GM10847 (cell line): ENCODE measurements around the gene INPP1.

ENCODE experiments used
- POLR2A ChIP-seq: IDR thresholded peaks from 2 replicates; pipeline ENCODE4 v1.6.1; 2011; ENCODE audit not compliant: insufficient read length; ENCODE audit errors: extremely low read depth

INPP1 gene

DNA sequence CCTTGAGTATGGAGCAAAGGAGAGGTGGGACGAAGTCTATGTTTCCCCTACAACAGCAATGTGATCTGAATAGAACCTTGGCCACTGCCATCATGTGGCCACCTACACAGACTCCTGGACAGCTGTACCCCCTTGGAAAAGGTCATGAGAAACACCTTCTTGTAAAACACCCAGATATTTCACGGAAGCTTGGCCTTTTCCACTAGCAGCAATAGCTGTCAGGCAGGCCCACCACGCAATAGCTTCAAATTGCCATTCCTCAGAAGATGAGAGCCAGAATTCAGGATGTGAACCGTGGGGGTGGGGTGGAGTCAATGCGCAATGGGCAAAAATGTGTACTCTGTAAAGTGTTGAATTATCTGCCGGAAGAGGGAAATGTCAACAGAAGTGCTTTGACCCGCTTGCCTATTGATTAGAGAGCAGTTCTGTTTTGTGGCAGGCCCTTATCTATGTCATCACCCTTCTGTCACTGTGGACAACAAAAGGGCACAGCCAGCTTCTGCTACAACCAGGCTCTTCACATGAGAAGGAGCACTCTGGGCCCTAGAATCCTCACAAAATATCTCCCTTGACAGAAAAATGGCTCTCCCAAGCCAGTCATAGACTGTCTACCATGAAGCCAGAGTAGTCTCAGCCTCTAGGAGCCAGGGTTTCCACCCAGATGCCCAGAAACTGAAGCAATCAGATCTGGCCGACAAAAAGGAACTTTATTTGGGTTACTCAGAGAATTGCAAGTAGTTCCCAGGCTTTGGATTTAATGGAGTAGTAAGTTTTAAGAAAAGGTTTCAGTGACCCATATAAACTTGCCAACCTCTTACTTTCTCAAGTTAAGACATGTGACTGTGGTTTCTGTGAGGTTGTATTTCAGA is 9.5 kb downstream of the INPP1 start:
- TF ChIP-seq POLR2A = no peak

DNA sequence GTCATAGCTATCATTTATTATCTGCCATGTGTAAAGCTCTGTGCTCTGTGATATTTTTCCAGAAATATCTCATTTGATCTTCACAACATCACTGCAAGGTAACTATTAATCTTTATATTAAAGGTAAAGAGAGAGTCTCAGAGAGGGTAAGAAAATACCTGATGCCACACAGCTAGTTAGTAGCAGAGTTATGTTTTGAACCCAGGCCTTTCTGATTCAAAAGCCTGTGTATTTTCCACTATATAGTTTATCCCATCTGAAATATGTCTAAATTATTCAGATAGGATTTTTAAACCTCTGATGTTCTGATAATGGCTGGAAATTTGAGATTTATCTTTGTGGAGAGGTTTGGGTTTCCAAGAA is 10.1 kb downstream of the INPP1 start:
- no peak for TF ChIP-seq POLR2A

- TF ChIP-seq POLR2A = no peak
Observed at GRCh38 chr2:190354003-190354690, 10.8 kb downstream of the INPP1 start.

DNA sequence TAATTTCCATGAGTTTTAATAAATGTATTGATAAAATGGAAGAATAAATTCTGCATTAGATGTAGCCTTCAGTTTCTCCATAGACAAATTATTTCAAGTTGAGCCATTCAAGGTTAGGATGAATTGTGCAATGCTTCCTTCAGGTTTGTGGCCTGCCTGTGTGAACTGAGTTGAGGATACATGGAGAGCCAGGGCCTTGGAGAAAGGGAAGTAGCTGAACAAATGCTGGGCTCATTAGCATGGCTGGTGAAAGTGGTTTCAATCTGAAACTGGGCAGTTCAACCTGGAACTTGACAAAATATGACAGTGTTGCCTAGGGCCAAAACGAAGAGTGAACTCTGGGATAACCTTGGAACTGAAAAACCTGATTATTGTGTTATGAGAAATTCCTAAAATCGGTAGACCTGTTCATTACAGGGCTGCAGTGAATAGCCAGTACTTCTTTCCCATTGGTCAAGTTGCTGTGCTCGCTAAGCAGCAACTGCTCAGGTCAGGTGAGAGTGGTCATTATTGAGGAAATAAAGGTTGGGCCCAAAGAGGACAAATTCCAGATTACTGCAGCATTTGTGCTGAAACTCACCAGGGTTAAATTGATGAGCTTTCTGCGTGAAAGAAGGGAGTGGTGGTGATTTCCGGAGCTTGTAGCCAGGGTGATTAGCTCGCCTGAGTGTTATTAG is 12.7 kb downstream of the INPP1 start:
- no peak for TF ChIP-seq POLR2A

- TF ChIP-seq POLR2A = no peak
Observed at GRCh38 chr2:190357600-190357999, 14.2 kb downstream of the INPP1 start.

DNA sequence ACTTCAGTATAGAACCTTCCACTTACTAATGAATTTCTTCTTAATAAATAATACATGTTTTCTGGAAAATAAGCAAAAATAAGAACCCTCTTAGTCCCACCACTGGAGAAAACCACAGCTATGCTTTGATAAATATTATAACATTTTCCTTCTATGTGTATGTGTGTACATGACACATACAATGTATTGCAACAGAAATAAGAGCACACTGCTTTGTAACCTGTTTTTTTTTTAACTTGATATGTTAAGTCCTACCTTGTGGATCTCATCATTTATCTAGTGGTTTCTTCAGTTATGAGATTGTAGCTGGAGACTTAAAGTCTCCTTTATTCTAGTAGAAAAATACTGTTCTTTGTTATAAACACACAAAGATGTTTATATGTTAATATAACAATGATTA is 17.2 kb downstream of the INPP1 start:
- TF ChIP-seq POLR2A = no peak

- TF ChIP-seq POLR2A = no peak
Observed at GRCh38 chr2:190360965-190361364, 17.6 kb downstream of the INPP1 start.

DNA sequence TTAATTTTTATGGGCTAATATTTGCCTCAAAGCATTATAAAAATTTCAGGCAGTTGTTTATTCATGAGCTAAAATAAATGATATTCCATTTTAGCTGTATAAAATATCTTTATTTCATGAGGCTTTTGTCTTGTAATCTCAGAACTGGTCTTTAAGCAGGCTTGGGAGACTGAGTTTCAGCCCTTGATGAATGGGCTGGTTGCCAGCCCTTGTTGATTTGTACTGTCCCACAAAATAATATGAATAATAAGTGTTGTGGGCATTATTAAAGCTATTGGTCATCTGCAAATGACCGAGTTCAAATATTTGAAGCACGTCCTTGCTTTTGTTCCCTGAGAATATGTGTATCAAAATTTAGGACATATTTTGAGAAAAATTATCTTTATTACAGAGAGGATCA is 18.2 kb downstream of the INPP1 start:
- no peak for TF ChIP-seq POLR2A

- no peak for TF ChIP-seq POLR2A
Observed at GRCh38 chr2:190362894-190363293, 19.5 kb downstream of the INPP1 start.

DNA sequence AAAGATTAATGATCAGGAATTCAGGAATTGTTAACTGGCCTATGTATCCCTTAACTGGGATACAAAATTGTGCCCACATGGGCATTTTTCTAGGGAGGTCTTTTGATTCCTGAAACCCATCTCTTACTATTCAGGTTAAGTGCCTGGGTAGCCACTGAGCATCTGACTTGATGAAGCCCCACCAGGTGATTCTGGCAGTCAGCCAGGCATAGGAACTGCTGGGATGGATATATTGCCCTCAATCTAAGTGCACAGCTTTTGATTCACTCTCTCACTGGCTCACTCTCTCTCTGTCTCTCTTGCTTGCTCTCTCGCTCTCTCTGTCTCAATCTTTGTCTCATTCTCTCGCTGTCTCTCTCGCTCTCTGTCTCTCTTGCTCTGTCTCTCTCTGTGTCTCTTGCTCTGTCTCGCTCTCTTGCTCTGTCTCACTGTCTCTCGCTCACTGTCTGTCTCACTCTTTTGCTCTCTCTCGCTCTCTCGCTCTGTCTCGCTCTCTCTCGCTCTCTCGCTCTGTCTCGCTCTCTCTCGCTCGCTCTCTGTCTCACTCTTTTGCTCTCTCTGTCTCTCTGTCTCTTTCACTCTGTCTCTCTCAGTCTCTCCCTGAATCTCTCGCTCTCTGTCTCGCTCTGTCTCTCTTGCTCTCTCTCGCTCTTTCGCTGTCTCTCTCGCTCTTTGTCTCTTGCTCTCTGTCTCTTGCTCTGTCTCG is 22.3 kb downstream of the INPP1 start:
- TF ChIP-seq POLR2A = no peak

GRCh38 chr2:190366248-190366753 is 22.9 kb downstream of the INPP1 start:
- no peak for TF ChIP-seq POLR2A

DNA sequence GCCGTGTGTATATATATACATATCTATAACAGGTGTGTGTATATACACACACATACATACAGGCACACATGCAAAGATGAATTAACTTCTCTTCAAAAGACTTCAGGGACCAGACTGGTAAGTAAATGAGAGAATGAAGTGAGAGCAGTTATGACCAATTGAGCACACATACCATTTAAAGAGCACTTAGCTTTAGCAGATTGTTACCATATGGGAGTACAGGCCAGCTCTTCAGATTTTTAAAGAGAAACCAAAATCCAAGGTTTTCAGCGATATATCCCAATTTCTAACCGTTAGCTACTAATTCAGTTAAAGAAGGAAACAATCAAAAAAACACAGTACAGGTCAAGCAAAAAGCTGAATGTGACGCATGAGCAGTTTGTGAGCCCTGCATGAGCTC is 23.7 kb downstream of the INPP1 start:
- no peak for TF ChIP-seq POLR2A

DNA sequence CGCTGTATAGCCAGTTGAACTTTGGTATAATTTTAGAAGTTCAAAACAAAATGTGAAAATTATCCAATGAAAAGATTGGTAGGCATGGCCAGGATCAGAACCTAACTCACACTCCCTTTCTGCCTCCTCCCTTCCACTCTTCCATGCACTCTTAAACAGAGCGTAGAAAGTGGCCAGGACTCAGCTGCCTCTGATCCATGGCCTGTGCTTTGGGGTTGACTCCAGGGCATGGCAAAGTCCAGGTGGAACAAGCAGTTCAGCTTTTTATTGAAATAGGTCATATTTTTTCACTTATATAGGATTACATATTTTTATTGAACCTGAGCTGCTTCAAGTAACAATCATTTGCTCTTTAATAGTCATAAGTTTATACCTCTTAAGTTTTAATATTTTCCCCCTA is 26.2 kb downstream of the INPP1 start:
- TF ChIP-seq POLR2A = no peak

DNA sequence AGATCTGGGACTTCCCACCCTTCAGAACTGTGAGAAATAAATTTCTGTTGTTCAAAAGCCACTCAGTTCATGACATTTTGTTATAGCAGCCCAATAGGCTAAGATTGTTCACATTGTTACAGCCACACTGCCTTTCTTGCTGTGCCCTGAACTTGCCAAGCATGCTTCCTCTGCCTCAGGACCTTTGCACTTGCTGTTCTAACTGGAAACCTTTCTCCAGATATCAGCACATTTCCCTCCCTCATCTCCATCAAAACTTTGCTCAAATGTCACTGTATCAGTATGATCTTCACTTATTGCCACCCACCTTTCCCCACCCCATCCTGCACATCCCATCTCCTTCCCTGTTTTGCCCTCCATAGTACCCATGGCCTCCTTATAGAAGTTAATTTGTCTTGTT is 32.7 kb downstream of the INPP1 start:
- TF ChIP-seq POLR2A = no peak

DNA sequence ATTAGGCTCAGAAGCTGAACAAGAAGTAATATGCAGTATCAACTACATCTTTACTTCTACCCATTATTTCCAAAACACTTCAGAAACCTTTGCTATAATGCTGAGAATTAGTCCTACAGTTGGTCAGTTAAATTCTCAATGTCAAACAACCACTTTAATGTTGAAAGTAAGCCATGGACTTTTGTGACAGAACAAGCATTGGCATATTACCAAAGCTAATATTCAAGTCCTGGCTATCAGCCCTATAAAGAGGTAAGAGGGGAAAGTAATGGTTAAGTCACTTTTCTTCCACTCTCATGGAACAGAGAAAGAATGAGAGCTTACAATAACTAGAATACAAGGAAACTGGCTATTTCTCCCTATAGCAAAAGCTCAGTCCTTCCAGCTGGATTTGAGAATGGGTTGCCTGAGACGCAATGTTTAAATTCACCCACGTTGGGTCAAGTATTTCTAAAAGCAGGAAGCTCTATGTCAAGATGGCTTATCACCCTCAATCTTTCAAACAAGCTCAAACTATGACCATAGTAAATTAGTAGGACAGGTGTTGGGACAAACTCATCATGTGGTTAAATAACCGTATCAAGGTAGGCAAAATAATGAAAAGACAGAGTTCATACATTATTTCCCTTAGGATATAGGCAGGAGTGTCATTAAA is 33.3 kb downstream of the INPP1 start:
- no peak for TF ChIP-seq POLR2A
